Measurements from ENCODE around the gene AMACR. TPM values are rescaled to one million over a fixed set of nuclear protein-coding genes. Genes with fewer than 3 reads are reported as not detected.

AMACR gene
- total and polyA plus RNA-seq, 9 of the 15 experiments (the other 6 are each of a cell fraction or from before 2014, with no cell fraction given), result 0.72 to 4.6 (median 4.0) TPM

- TF ChIP-seq, protein P1, sequence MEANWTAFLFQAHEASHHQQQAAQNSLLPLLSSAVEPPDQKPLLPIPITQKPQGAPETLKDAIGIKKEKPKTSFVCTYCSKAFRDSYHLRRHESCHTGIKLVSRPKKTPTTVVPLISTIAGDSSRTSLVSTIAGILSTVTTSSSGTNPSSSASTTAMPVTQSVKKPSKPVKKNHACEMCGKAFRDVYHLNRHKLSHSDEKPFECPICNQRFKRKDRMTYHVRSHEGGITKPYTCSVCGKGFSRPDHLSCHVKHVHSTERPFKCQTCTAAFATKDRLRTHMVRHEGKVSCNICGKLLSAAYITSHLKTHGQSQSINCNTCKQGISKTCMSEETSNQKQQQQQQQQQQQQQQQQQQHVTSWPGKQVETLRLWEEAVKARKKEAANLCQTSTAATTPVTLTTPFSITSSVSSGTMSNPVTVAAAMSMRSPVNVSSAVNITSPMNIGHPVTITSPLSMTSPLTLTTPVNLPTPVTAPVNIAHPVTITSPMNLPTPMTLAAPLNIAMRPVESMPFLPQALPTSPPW (CRISPR knock-in tag; IDR thresholded peaks at IDR 0.05), result peak; percentile 60; the same call in 1 of the 2 replicates
- TF ChIP-seq DPF2 (IDR thresholded peaks at IDR 0.05) (peak; percentile 55; the same call in 1 of the 2 replicates), HDAC2 (IDR thresholded peaks at IDR 0.05) (no peak), ZNF282 (CRISPR knock-in tag; IDR thresholded peaks at IDR 0.05) (no peak), ATF1 (CRISPR knock-in tag; IDR thresholded peaks at IDR 0.05) (no peak), ATF1 (tag; IDR thresholded peaks at IDR 0.05) (peak; percentile 30; the same call in 1 of the 2 replicates), ZNF586 (CRISPR knock-in tag; conservative IDR thresholded peaks at IDR 0.05) (no peak), HMGXB4 (CRISPR knock-in tag; IDR thresholded peaks at IDR 0.05) (no peak), ASH1L (IDR thresholded peaks at IDR 0.05; ENCODE audit: borderline replicate concordance, low read depth, partially characterized antibody) (no peak), ZNF444 (CRISPR knock-in tag; IDR thresholded peaks at IDR 0.05) (no peak), MTA2 (IDR thresholded peaks at IDR 0.05; ENCODE audit: low read depth) (0 out of 2 replicates have a peak, but pooled peaks have one; percentile 5), NRF1 (conservative IDR thresholded peaks at IDR 0.05 in 1 of 2, IDR thresholded peaks at IDR 0.05 in 1 of 2) (no peak), MCM5 (IDR thresholded peaks at IDR 0.05; ENCODE audit: low read depth) (no peak), ARID2 (IDR thresholded peaks at IDR 0.05) (no peak), TOE1 (IDR thresholded peaks at IDR 0.05; ENCODE audit: borderline replicate concordance) (peak; percentile 54; the same call in 1 of the 2 replicates), TOE1 (CRISPR knock-in tag; IDR thresholded peaks at IDR 0.05; ENCODE audit: borderline replicate concordance, low read depth) (no peak)
- TF ChIP-seq, protein P2, sequence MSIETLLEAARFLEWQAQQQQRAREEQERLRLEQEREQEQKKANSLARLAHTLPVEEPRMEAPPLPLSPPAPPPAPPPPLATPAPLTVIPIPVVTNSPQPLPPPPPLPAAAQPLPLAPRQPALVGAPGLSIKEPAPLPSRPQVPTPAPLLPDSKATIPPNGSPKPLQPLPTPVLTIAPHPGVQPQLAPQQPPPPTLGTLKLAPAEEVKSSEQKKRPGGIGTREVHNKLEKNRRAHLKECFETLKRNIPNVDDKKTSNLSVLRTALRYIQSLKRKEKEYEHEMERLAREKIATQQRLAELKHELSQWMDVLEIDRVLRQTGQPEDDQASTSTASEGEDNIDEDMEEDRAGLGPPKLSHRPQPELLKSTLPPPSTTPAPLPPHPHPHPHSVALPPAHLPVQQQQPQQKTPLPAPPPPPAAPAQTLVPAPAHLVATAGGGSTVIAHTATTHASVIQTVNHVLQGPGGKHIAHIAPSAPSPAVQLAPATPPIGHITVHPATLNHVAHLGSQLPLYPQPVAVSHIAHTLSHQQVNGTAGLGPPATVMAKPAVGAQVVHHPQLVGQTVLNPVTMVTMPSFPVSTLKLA (conservative IDR thresholded peaks at IDR 0.05), result peak; percentile 62 to 73
Observed at GRCh38 chr5:33984671-33985124, 23.2 kb downstream of the AMACR start, which contains the start of gene SLC45A2 (continued).

Measured in K562 (cell line).